K562 (cell line): ENCODE data around the gene C1GALT1C1. TPM values are rescaled to one million over a fixed set of nuclear protein-coding genes. Genes with fewer than 3 reads are reported as not detected.

Experiments
- ARID1B ChIP-seq: fragments of 450-650 bp; IDR thresholded peaks from 2 replicates; pipeline ENCODE4 v1.6.1; 2016; ENCODE audit warnings: antibody characterized with exemption, mild to moderate bottlenecking, inconsistent platforms
- ATF1 ChIP-seq, 2 experiments: fragments of 450-650 bp in 1 of 2; IDR thresholded peaks; 2 replicates each; pipeline ENCODE4 v1.6.1; 2016; ENCODE audit warnings: missing compliant biosample characterization in 1 of 2, missing genetic modification characterization in 1 of 2
- CBX8 ChIP-seq: fragments of 200-600 bp; sonication (generic); IDR thresholded peaks from 2 replicates; pipeline ENCODE4 v1.6.1; 2012; ENCODE audit warnings: borderline replicate concordance, mixed run types, low read depth, mild to moderate bottlenecking, moderate library complexity, mixed read lengths, low read length, control low read depth, inconsistent platforms; ENCODE audit not compliant: poor library complexity, severe bottlenecking; ENCODE audit errors: extremely low read depth
- CREB3L1 ChIP-seq: fragments of 450-650 bp; IDR thresholded peaks from 2 replicates; pipeline ENCODE4 v1.6.1; 2014; ENCODE audit warnings: low read depth, mild to moderate bottlenecking, moderate library complexity, borderline replicate concordance
- CXXC5 ChIP-seq: fragments of 250-450 bp; sonication (Bioruptor Pico); IDR thresholded peaks from 2 replicates; pipeline ENCODE4 v1.8.0; 2022; ENCODE audit warnings: inconsistent platforms, mild to moderate bottlenecking, moderate library complexity
- FOXA3 ChIP-seq, 2 experiments: fragments of 450-650 bp in 1 of 2; sonication (generic) in 1 of 2; formaldehyde crosslinking; IDR thresholded peaks in 1 of 2; conservative IDR thresholded peaks in 1 of 2; 2 replicates each; pipeline versions ENCODE4 v1.4.0 to v1.8.0; 2020 to 2022; ENCODE audit warnings: mild to moderate bottlenecking in 2 of 2, missing genetic modification reagents in 1 of 2
- FOXO4 ChIP-seq: fragments of 450-650 bp; formaldehyde crosslinking; IDR thresholded peaks from 2 replicates; pipeline ENCODE4 v1.4.0; 2020; ENCODE audit warnings: mild to moderate bottlenecking, moderate library complexity
- GABPB1 ChIP-seq: sonication (generic); formaldehyde crosslinking; IDR thresholded peaks from 2 replicates; pipeline ENCODE4 v1.8.0; 2022; ENCODE audit warnings: mild to moderate bottlenecking, missing genetic modification reagents
- L3MBTL2 ChIP-seq: fragments of 450-650 bp; IDR thresholded peaks from 2 replicates; pipeline ENCODE4 v1.6.1; 2016; ENCODE audit warnings: mild to moderate bottlenecking, moderate library complexity
- POLR2AphosphoS2 ChIP-seq: IDR thresholded peaks from 2 replicates; pipeline ENCODE4 v1.6.1; 2012; ENCODE audit warnings: low read length, improper control_type of control experiment
- RBFOX2 ChIP-seq: fragments of 200-400 bp; formaldehyde crosslinking; IDR thresholded peaks from 2 replicates; pipeline ENCODE4 v1.6.1; 2017; ENCODE audit warnings: low read depth, mild to moderate bottlenecking, low read length, moderate library complexity
- RBM17 ChIP-seq: fragments of 200-400 bp; formaldehyde crosslinking; IDR thresholded peaks from 2 replicates; pipeline ENCODE4 v1.6.1; 2017; ENCODE audit warnings: low read depth, mild to moderate bottlenecking, low read length, borderline replicate concordance
- SIN3A ChIP-seq, 2 experiments: fragments of 150-350 bp in 1 of 2; IDR thresholded peaks; 2 replicates each; pipeline ENCODE4 v1.6.1; 2011 to 2016; ENCODE audit warnings: borderline replicate concordance in 2 of 2, low read depth in 2 of 2, low read length in 2 of 2, mild to moderate bottlenecking in 2 of 2, moderate library complexity in 2 of 2; ENCODE audit not compliant: control insufficient read depth in 1 of 2
- SMAD1 ChIP-seq: fragments of 150-350 bp; IDR thresholded peaks from 2 replicates; pipeline ENCODE4 v1.6.1; 2014; ENCODE audit warnings: low read length, low read depth; ENCODE audit not compliant: partially characterized antibody
- SP1 ChIP-seq: sonication (generic); formaldehyde crosslinking; IDR thresholded peaks from 2 replicates; pipeline ENCODE4 v1.8.1; 2022; ENCODE audit warnings: mild to moderate bottlenecking, missing genetic modification reagents
- TFAM ChIP-seq: fragments of 250-450 bp; sonication (Bioruptor Pico); conservative IDR thresholded peaks from 2 replicates; pipeline ENCODE4 v1.5.0; 2021; ENCODE audit warnings: mild to moderate bottlenecking, moderate library complexity
- TSHZ1 ChIP-seq: fragments of 250-450 bp; sonication (Bioruptor Pico); IDR thresholded peaks from 2 replicates; pipeline ENCODE4 v1.4.0; 2020; ENCODE audit warnings: mild to moderate bottlenecking, moderate library complexity
- YY1 ChIP-seq, 3 experiments: IDR thresholded peaks; 2 replicates each; pipeline ENCODE4 v1.6.1; 2011; ENCODE audit warnings: low read length in 2 of 3, mild to moderate bottlenecking in 2 of 3, moderate library complexity in 2 of 3, borderline replicate concordance in 1 of 3, control low read depth in 1 of 3, low read depth in 1 of 3; ENCODE audit not compliant: insufficient read depth in 3 of 3, insufficient replicate concordance in 2 of 3, control insufficient read depth in 1 of 3, insufficient read length in 1 of 3; ENCODE audit errors: extremely low read depth in 1 of 3
- polyA plus RNA-seq, 8 experiments: library from polyadenylated mRNA; depleted of rRNA in 4 of 8; stranded (reverse) in 5 of 8; unstranded in 3 of 8; fragments of >200 nt; fragmentation: Nextera tagmentation in 2 of 8; fragmentation: Illumina TruSeq in 1 of 8; extraction: Ambion mirVana in 2 of 8; extraction: Trizol in 1 of 8; gene quantifications; 2 replicates each; pipeline versions ENCODE4 v1.2.1 to v1.2.3, GENCODE V29; 2011 to 2014; ENCODE audit warnings: inconsistent platforms in 1 of 8, missing spikeins in 1 of 8
- total RNA-seq, 7 experiments: library from RNA; depleted of rRNA in 6 of 7; stranded (reverse); fragments of >200 nt in 6 of 7; fragmentation: Illumina TruSeq in 2 of 7; extraction: Trizol in 2 of 7; gene quantifications; 2 replicates each; pipeline versions ENCODE4 v1.2.1 to v1.2.3, GENCODE V29; 2011 to 2021; ENCODE audit warnings: low replicate concordance in 1 of 7

The C1GALT1C1 gene
- total and polyA plus RNA-seq, 9 of the 15 experiments (the other 6 are each of a cell fraction or from before 2014, with no cell fraction given): 9.6 to 49.4 (median 17.1) TPM

GRCh38 chrX:120629667-120630537 lies at the start of gene C1GALT1C1 (continued):
- TF ChIP-seq FOXO4 (CRISPR knock-in tag): no peak
- peak; percentile 59; the same call in 1 of the 2 replicates for TF ChIP-seq L3MBTL2
- TF ChIP-seq RBM17: no peak
- TF ChIP-seq CREB3L1: peak; percentile 36; the same call in 1 of the 2 replicates
- TF ChIP-seq SP1 (CRISPR knock-in tag): peak; percentile 85
- TF ChIP-seq CBX8: no peak
- peak; percentile 57; the same call in 1 of the 2 replicates for TF ChIP-seq GABPB1 (CRISPR knock-in tag)
- peak; percentile 21; the same call in 1 of the 2 replicates for TF ChIP-seq ARID1B
- TF ChIP-seq ATF1 (CRISPR knock-in tag; IDR thresholded peaks at IDR 0.05): no peak; the same call in 1 of the 2 replicates
- TF ChIP-seq ATF1 (tag; IDR thresholded peaks at IDR 0.05): peak; percentile 83
- no peak for TF ChIP-seq POLR2AphosphoS2
- TF ChIP-seq TSHZ1 (CRISPR knock-in tag): no peak
- TF ChIP-seq SMAD1: no peak
- TF ChIP-seq YY1 (IDR thresholded peaks at IDR 0.05; ENCODE audit: borderline replicate concordance in 1 of 3, control insufficient read depth in 1 of 3, extremely low read depth in 1 of 3, insufficient read depth in 3 of 3, insufficient read length in 1 of 3, insufficient replicate concordance in 2 of 3, low read depth in 1 of 3, low read length in 2 of 3): peak in 1 of 3 experiments; percentile 38
- peak; percentile 91 for TF ChIP-seq CXXC5 (CRISPR knock-in tag)
- TF ChIP-seq FOXA3 (CRISPR knock-in tag; conservative IDR thresholded peaks at IDR 0.05 in 1 of 2, IDR thresholded peaks at IDR 0.05 in 1 of 2): no peak
- TF ChIP-seq RBFOX2: peak; percentile 89
- no peak for TF ChIP-seq TFAM
- TF ChIP-seq SIN3A (IDR thresholded peaks at IDR 0.05; ENCODE audit: borderline replicate concordance in 2 of 2, control insufficient read depth in 1 of 2, low read depth in 2 of 2, low read length in 2 of 2): peak in 1 of 2 experiments; percentile 28; a peak in 1 of 4 replicates
